ENCODE measurements around the gene SLC12A8.

The SLC12A8 gene

GRCh38 chr3:125186261-125186787 is 26.2 kb downstream of the SLC12A8 start:
- no peak overlapping the region for H3K4me2 ChIP-seq (ENCODE audit: low read depth, low read length, poor library complexity, severe bottlenecking)
- H3F3A ChIP-seq (ENCODE audit: low read depth) = no peaks in the 10 kb centered on the region
- H3K4me1 ChIP-seq (ENCODE audit: insufficient read depth, low read length, poor library complexity, severe bottlenecking) = no peaks in the 10 kb centered on the region
- no peaks in the 10 kb centered on the region for H3K36me3 ChIP-seq (ENCODE audit: insufficient read depth, low read length)
- H4K20me1 ChIP-seq (ENCODE audit: insufficient read depth, low read length, poor library complexity, severe bottlenecking) = no peaks in the 10 kb centered on the region
- H3K4me3 ChIP-seq (ENCODE audit: low read length, poor library complexity, severe bottlenecking) = no peak overlapping the region
- H3K9ac ChIP-seq (ENCODE audit: low read depth, low read length, poor library complexity, severe bottlenecking) = no peak overlapping the region
- H3K27me3 ChIP-seq (ENCODE audit: insufficient read depth, low read length, poor library complexity, severe bottlenecking) = no peaks in the 10 kb centered on the region
- no peaks in the 10 kb centered on the region for H3K9me2 ChIP-seq (replicated peaks; ENCODE audit: low read depth, low read length)
- TF ChIP-seq CTCF (conservative IDR thresholded peaks at IDR 0.05; ENCODE audit: low read length) = no peak
- no peak for TF ChIP-seq EZH2phosphoT487 (IDR thresholded peaks at IDR 0.05; ENCODE audit: borderline replicate concordance)
- no peaks in the 10 kb centered on the region for H3K79me2 ChIP-seq (ENCODE audit: insufficient read depth, low read length)
- no peak overlapping the region for H2AFZ ChIP-seq (ENCODE audit: low read length)
- no peaks in the 10 kb centered on the region for H3K9me3 ChIP-seq (ENCODE audit: insufficient read depth, low read depth, low read length)

DNA sequence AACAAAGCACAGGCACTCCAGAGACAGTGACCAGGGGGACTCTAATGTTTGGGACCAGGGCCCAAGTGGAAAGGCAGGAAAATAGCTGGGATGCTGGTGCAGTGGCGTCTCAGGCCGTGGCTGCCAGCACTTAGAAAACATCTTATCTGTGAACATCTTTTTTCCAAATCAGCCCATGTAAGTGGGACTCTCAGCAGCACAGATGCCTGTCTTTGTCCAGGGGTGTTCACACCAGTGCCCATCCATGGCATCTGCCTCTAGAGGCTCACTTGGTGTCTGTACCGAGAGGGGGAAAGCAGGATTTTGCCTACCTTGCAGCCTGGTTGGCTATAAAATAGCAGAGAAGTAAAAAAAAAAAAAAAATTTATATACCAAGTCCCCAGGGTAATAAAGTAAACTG is 26.7 kb downstream of the SLC12A8 start:
- Histone ChIP-seq H3K36me3 (ENCODE audit: insufficient read depth, low read length) (no peaks in the 10 kb centered on the region), H2AFZ (ENCODE audit: low read length) (no peak overlapping the region), H3K79me2 (ENCODE audit: insufficient read depth, low read length) (no peaks in the 10 kb centered on the region), H3K4me3 (ENCODE audit: low read length, poor library complexity, severe bottlenecking) (no peak overlapping the region), H3K4me2 (ENCODE audit: low read depth, low read length, poor library complexity, severe bottlenecking) (no peak overlapping the region), H4K20me1 (ENCODE audit: insufficient read depth, low read length, poor library complexity, severe bottlenecking) (no peaks in the 10 kb centered on the region), H3F3A (ENCODE audit: low read depth) (no peaks in the 10 kb centered on the region), H3K9ac (ENCODE audit: low read depth, low read length, poor library complexity, severe bottlenecking) (no peak overlapping the region), H3K9me3 (ENCODE audit: insufficient read depth, low read depth, low read length) (no peaks in the 10 kb centered on the region), H3K9me2 (replicated peaks; ENCODE audit: low read depth, low read length) (no peaks in the 10 kb centered on the region), H3K27me3 (ENCODE audit: insufficient read depth, low read length, poor library complexity, severe bottlenecking) (no peaks in the 10 kb centered on the region), H3K4me1 (ENCODE audit: insufficient read depth, low read length, poor library complexity, severe bottlenecking) (no peaks in the 10 kb centered on the region)
- TF ChIP-seq CTCF (conservative IDR thresholded peaks at IDR 0.05; ENCODE audit: low read length) = no peak
- no peak for TF ChIP-seq EZH2phosphoT487 (IDR thresholded peaks at IDR 0.05; ENCODE audit: borderline replicate concordance)

- no peak overlapping the region for H3K4me2 ChIP-seq (ENCODE audit: low read depth, low read length, poor library complexity, severe bottlenecking)
- TF ChIP-seq EZH2phosphoT487 (IDR thresholded peaks at IDR 0.05; ENCODE audit: borderline replicate concordance) (no peak), CTCF (conservative IDR thresholded peaks at IDR 0.05; ENCODE audit: low read length) (no peak)
- no peaks in the 10 kb centered on the region for H3K36me3 ChIP-seq (ENCODE audit: insufficient read depth, low read length)
- H2AFZ ChIP-seq (ENCODE audit: low read length) = no peak overlapping the region
- H3K9me2 ChIP-seq (replicated peaks; ENCODE audit: low read depth, low read length) = no peaks in the 10 kb centered on the region
- no peaks in the 10 kb centered on the region for H3K79me2 ChIP-seq (ENCODE audit: insufficient read depth, low read length)
- H3K4me3 ChIP-seq (ENCODE audit: low read length, poor library complexity, severe bottlenecking) = no peak overlapping the region
- H3K27me3 ChIP-seq (ENCODE audit: insufficient read depth, low read length, poor library complexity, severe bottlenecking) = no peaks in the 10 kb centered on the region
- H3K9ac ChIP-seq (ENCODE audit: low read depth, low read length, poor library complexity, severe bottlenecking) = no peak overlapping the region
- H3K4me1 ChIP-seq (ENCODE audit: insufficient read depth, low read length, poor library complexity, severe bottlenecking) = peaks cover 7% of the 10 kb centered on the region
- no peaks in the 10 kb centered on the region for H3F3A ChIP-seq (ENCODE audit: low read depth)
- no peaks in the 10 kb centered on the region for H4K20me1 ChIP-seq (ENCODE audit: insufficient read depth, low read length, poor library complexity, severe bottlenecking)
- peaks cover 5% of the 10 kb centered on the region for H3K9me3 ChIP-seq (ENCODE audit: insufficient read depth, low read depth, low read length)
Observed at GRCh38 chr3:125179884-125180240, 32.7 kb downstream of the SLC12A8 start.

Data from Loucy (cell line).